ENCODE data around the gene NCSTN.

The NCSTN gene

DNA sequence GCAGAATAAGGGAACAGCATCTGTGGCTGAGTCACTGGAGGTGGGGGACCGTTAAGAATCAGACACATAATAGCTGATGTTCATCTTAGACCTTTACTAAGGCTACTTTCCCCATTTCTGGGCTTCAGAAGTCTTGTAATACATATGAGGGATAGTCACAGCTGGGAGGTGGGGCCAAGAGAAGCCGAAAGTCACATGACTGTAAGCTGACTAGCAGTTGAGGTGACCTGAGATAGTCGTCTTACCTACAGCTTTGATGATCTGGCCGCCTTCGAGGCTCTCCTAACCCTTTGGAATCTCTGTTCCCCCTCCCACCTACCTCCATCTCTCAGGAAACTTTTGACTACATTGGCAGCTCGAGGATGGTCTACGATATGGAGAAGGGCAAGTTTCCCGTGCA lies 9.4 kb downstream of the NCSTN start:
- no peak for DNase-seq

- DNase-seq, result no peak
These were observed 10.0 kb downstream of the NCSTN start for GRCh38 chr1:160353223-160353622.

DNA sequence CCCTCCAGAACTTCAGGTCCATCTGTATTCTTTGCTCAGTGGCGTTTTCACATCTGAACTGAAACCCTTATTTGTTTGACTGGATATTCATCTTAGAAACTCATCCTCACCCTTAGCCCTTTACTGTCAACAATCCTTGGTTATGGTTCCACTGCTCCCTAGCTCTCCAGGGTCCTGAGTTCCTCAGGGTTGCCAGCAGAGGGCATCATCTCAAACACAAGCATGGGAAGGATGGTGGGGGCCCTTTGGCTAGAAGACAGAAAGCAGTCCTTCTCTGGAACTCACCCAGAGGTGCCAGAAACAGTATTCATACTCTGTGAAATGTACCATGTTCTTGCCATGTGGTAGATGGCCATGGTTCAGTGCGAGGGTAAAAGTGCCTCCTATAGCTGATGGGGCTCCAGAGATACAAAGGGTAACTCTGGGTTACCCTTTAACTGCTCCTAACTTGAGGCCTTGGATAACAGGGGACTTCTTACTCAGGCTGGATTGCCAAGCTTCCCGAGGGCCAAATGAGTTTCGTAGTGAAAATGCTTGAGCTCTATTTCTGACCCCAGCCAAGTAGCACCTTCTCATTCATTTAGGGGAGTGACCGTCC lies 11.3 kb downstream of the NCSTN start:
- DNase-seq, result no peak

DNA sequence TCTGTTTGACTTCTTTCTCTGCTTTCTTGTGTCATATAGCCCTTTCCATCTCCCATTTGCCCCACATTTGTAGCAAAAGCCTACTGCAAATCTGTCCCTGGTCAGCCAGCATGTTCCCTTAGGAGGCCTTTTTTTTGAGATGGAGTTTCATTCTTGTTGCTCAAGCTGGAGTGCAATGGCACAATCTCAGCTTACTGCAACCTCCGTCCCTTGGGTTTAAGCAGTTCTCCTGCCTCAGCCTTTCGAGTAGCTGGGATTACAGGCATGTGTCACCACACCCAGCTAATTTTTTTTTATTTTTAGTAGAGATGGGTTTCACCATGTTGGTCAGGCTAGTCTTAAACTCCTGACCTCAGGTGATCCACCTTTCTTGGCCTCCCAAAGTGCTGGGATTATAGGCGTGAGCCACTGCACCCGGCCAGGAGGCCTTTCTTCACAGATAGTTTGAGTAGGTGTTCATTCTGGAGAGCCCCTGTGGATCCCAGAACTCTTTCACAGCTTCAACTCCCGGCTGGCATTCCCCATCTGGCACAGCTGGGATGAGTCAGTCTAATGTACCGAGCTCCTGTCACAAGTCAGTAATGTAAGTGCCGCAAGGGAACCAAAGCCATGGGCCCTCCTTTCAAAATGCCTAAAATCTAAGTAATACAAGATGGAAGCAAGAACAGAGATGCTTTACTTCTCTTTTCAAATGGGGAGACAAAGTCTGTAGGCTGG lies 14.3 kb downstream of the NCSTN start:
- DNase-seq, result no peak

- DNase-seq, result no peak
These were observed 14.9 kb downstream of the NCSTN start for GRCh38 chr1:160358073-160358472.

DNA sequence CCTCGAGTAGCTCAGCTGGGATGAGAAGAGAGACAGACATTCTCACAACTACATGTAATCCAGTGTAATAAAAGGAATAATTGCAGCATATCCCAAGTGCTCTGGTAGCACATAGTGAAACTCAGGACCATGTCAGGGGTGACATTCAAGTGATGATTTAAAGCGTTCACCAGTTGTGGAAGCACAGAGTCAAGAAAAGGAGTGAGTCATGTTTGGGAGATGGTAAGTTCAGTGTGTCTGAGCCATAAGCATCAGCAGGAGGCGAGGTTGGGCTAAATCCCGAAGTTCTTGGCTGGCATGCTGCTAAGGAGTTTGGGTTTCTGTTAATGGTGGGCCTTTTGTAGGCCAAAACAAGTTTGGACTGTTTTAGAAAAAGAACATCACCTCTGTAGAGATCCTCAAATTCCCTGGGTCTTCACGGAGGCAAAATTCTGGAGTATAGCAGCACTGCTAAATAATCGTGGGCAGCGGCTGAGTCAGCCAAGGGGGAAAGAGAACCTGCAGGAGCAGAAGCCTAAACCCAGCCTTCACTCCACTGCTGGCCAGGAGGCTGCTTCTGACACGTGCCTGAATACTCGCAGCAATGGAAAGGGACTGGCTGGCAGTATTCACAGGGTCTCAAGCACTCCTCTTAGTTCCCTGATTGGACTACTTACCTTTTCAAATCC lies 16.5 kb downstream of the NCSTN start:
- no peak for DNase-seq

DNA sequence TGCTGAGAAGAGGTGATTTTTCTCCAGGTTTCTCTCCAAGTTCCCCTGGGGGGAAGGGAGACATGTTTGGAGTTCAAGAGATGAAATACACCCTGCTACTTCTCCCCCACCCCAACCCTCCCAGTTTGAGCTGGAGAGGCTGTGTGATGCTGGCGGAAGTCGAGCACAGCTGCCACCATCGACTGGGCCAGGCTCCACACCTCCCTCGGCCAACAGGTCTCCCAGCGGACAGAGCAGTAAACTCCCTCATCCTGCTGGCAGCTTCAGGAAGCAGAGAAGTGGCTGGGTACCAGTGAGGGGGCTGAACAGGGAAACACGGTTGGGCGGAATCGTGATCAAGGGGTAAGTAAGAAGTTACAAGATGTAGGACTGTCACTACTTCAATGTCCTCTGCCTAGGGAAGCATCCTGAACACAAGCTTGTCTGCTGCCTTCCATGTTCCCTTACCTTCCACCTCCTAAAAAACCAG lies 17.1 kb downstream of the NCSTN start:
- no peak for DNase-seq

DNA sequence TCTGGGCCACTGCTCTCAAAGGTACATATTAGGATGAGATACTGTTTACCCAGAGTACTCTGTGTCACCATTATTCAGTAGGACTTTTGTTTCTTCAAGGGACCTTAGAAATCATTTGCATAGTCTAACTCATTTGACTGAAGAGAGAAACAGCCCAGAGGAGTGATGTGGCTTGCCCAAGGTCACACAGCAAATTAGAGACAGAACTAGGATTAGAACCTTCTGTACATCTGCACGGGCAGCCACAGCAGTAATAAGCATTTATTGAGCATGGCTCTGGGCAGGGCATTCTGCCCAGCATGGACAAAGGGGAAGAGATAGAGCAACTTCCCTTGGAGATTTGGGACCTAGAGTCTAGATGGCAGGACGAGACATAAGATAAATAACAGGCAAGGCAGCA lies 18.0 kb downstream of the NCSTN start:
- DNase-seq, result no peak

GRCh38 chr1:160361814-160362167 lies 18.6 kb downstream of the NCSTN start:
- DNase-seq, result no peak

- DNase-seq, result peak; percentile 38
These were observed 19.2 kb downstream of the NCSTN start for GRCh38 chr1:160362168-160362957.

GRCh38 chr1:160363010-160363409 lies 19.8 kb downstream of the NCSTN start:
- DNase-seq, result no peak

DNA sequence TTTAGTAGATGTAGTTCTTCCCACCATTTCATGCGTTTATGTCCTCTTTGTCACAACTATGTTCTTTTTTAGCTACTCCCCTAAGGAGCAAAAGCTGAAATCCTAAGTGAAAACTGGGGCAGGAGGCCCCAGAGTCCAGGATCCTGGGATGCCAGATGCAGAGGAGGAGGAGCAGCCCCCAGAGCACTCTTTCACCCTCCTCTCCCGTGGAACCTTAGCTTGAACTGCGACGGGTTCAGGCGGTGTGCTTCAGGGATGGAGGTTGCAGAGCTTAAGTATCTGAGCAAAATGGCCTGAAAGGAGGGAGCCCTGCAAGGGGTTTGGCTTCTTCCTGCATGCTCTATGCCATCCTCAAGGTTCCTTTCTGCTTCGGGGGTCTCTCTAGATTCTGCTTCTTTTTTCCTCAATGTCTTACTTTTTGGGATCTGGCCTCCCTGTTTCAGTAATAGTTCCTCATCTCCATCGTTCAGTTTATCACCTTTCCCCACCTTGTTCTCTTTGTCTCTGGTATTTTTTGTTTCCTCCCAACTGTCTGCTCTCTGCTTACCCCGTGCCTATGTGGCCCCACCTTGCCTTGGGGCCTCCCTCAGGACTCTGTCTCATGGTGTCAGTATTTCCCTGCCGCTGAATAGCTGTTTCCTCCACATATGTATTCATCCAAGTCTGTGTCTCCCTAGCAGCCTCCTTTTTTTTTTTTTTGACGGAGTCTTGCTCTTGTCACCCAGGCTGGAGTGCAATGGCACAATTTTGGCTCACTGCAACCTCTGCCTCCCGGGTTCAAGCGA lies 21.0 kb downstream of the NCSTN start:
- DNase-seq, result no peak

DNA sequence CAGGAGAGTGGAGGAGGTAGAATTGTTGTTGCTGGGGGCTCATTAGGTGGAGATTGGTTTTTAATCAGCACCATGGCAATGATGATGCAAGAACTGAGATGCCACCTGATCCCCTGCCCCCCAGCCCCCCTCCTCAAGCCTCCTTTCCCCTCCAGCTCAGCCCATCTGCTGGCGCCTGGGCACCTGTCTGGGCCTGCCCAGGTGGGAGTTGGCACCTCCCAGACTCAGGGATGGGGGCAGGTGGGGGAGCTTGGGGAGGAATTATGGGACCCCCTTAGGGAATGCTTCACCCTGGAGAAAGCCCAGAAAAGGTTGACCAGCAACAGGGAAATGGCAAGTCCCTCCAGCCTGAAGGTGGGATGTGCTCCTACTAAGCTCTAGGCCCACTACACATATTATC lies 22.1 kb downstream of the NCSTN start:
- DNase-seq, result no peak

DNA sequence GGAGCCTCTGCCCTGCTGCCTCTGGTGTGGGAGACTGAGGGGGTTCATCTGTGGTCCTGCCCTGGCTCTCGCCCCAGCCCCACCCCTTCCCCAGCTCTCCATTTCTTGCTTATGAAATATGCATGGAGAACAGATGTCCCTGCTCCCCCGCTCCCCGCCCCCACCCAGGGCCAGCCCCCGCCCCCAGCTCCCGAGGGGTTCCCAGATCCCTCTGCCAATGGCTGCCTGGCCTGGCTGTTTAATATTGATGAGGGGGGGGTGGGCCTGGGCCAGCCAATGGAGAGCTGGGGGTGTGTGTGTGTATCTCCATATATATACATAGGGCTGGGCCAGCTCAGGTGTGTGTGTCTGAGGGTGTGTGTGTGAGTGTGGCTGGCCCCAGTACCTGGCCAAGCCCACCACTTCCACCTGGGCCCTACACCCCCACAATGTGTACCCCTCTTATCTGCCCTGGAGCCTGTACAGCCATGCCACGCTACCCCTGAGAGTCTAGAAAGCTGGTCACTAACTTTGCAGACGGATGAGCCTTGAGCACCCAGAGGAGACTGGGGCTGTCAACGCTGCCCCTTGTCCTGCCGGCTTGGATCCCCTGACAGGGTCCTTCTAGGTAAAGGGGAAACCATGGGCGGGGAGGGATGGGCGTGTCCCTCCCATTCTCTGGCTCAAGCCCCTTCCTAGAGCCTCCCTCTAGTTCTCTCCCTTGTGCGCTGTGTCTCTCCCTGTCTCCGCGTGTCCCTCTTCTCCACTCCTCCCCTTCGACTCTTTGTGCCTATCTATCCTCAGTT lies 23.7 kb downstream of the NCSTN start, which contains the start of gene NHLH1:
TSS of gene NHLH1 (plus strand) at position 341 of the 785 bp plus-strand sequence. CDS start 3,661 bp downstream, outside the sequence.
- no peak for DNase-seq

GRCh38 chr1:160367516-160367900 lies 24.3 kb downstream of the NCSTN start:
- DNase-seq, result no peak

- no peak for DNase-seq
These were observed 25.0 kb downstream of the NCSTN start for GRCh38 chr1:160367934-160368923.

DNA sequence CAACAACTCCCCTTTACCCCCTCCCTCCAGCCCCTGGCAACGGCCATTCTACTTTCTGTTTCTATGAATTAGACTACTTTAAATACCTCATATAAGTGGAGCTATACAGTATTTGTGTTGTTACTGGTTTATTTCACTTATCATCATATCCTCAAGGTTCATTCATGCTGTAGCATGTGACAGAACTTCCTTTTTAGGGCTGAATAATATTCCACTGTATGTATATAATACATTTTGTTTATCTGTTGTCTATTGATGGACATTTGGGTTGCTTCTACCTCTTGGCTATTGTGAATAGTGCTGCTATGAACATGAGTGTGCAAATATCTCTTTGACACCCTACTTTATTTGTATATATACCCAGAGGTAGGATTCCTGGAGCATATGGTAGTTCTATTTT lies 25.9 kb downstream of the NCSTN start:
- DNase-seq, result no peak

DNA sequence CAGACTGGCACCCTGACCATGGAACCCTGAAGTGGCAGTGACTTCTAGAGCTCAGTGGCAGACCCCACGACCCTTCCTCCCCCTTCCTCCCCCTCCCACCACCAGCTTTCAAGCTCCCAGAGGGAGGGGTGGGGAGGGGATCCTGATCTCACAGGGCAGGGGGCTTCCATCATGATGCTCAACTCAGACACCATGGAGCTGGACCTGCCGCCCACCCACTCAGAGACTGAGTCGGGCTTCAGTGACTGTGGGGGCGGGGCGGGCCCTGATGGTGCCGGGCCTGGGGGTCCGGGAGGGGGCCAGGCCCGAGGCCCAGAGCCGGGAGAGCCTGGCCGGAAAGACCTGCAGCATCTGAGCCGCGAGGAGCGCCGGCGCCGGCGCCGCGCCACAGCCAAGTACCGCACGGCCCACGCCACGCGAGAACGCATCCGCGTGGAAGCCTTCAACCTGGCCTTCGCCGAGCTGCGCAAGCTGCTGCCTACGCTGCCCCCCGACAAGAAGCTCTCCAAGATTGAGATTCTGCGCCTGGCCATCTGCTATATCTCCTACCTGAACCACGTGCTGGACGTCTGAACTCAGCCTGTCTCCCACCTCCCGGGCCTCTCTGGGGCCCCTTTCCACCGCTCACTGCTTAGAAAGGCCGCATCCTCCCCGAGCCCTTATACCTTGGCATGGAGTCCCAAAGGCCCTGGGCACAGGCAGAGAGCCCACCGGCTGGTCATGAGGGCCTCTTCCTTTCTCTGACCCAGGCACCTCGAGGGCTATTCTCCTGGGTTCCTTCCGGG lies 27.6 kb downstream of the NCSTN start:
- DNase-seq, result no peak

GRCh38 chr1:160371346-160371631 lies 28.1 kb downstream of the NCSTN start:
- no peak for DNase-seq

DNA sequence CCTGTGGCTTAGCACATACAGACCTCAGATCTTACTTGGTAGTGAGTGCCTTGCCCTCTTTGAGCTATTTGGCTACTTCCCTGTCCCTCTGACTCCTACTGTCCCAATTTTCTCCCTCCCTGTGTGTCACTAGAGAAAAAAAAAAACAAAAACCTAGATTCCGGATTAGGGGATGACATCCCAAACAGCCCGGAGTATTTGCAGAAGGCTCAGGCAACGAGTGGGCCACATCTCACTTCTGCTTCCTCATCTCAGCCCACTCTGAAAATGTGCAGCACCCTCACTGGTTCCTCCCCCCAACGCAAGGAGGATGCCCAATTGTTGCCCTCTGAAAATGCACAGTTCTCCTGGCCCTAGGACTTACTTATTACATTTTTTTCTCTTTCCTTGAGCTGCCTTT lies 28.6 kb downstream of the NCSTN start:
- DNase-seq, result peak; percentile 87

Measured in inflammatory macrophage treated with lipopolysaccharide for 4 hours (primary cell).